Breast epithelium (tissue), 4 donors: ENCODE results near the gene PPP5C. TPM values are rescaled to one million over a fixed set of nuclear protein-coding genes. Genes with fewer than 3 reads are reported as not detected.

Experiments used
- DNase-seq, 2 donors: peaks; one replicate each; pipeline ENCODE4 v3.0.0-alpha.2; 2019; ENCODE audit warnings: low spot score in 2 of 2
- H3K27ac ChIP-seq, 2 donors: fragments of 200-600 bp; sonication (generic) in 1 of 2; one replicate each; pipeline ENCODE4 v1.5.1; 2016 to 2019; ENCODE audit warnings: mild to moderate bottlenecking in 1 of 2
- H3K27me3 ChIP-seq, 2 donors: fragments of 200-600 bp; sonication (generic) in 1 of 2; one replicate each; pipeline versions ENCODE4 v1.5.1 to v1.6.0; 2017 to 2019; ENCODE audit warnings: control low read depth in 1 of 2, mild to moderate bottlenecking in 1 of 2
- H3K36me3 ChIP-seq: fragments of 200-600 bp; one replicate; pipeline ENCODE4 v1.5.1; 2019
- H3K4me1 ChIP-seq, 2 donors: fragments of 200-600 bp; sonication (generic); one replicate each; pipeline ENCODE4 v1.5.1; 2016 to 2019; ENCODE audit warnings: control low read depth in 1 of 2
- H3K4me3 ChIP-seq, 3 donors: fragments of 200-600 bp; sonication (generic); 1 replicate in 2 of 3; 2 replicates in 1 of 3; pipeline ENCODE4 v1.5.1; 2016 to 2019; ENCODE audit warnings: mild to moderate bottlenecking in 3 of 3, moderate library complexity in 2 of 3
- H3K9me3 ChIP-seq, 2 donors: fragments of 200-600 bp; sonication (generic) in 1 of 2; one replicate each; pipeline ENCODE4 v1.5.1; 2016 to 2019; ENCODE audit warnings: control low read depth in 1 of 2
- POLR2A ChIP-seq: fragments of 450-650 bp; IDR thresholded peaks from one replicate; pipeline ENCODE4 v1.6.1; 2016; ENCODE audit warnings: antibody characterized with exemption, mild to moderate bottlenecking, moderate library complexity
- POLR2AphosphoS5 ChIP-seq, 3 donors: sonication (generic); formaldehyde crosslinking; IDR thresholded peaks; one replicate each; pipeline ENCODE4 v1.6.1; 2017; ENCODE audit warnings: antibody characterized with exemption in 3 of 3
- intact Hi-C: fragments of 100-400 bp; cut with DNase I; formaldehyde crosslinking; loops from one replicate; pipeline ENCODE4 v1.15.1; 2023; ENCODE audit warnings: low total_unique reads
- total RNA-seq, 3 donors: library from RNA; depleted of rRNA; stranded (reverse); fragments of >200 nt; gene quantifications; one replicate each; pipeline ENCODE4 v1.1.0, GENCODE V29; 2016
- TF ChIP-seq, protein P1 (sequence below), 3 donors: fragments of 450-650 bp; IDR thresholded peaks; one replicate each; pipeline ENCODE4 v1.5.1; 2016 to 2017; ENCODE audit warnings: antibody characterized with exemption in 3 of 3, mild to moderate bottlenecking in 3 of 3, moderate library complexity in 3 of 3

Gene PPP5C
- total RNA-seq, 3 donors from 2014 or later, result 41.3 to 72.4 (median 58.7) TPM

DNA sequence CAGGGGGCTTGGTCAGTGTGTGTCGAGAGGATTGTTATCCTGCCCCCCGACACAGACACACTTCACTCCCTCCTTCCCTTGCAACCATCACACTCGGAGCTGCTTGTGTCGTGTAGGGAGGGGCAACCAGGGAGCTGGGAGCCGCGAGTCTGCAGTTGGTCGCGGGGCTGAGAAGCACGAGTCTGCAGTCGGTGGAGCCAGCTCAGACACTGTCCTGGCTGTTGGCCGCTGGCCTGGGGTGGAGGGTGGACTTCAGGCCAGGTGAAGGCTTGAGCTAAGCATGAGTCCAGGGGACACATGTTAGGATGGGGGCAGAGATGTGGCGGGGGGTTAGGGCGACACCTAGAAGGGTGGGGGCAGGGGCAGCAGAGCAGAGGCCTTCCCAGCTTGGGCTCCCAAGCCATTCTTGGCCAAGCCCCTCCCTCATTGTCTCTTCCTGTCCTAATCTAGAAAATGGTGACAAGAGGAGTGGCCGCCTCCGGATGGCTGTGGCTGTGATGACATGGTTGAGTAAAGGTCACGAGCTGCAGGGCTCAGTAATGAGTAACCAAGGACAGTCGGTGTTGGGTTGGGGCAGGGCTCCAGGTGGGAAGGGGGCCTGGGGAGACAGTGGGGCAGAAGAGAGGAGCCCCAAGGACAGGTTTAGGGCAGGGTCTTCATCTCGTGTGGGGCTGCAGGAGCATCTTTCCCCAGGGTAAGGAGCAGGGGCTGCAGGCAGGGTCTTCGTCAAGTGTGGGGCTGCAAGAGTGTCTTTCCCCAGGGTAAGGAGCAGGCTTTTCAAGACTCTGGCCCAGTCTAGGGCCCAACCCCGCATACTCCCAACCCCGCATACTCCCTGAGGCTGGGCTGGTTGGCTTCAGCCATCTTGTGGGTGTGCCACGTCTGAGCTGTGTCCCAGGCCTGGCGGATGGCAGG lies 8.6 kb downstream of the PPP5C start:
- no peak for DNase-seq
- H3K36me3 ChIP-seq, result no peaks in the 10 kb centered on the region
- no peaks in the 10 kb centered on the region for H3K27me3 ChIP-seq
- no peaks in the 10 kb centered on the region for H3K9me3 ChIP-seq
- H3K4me3 ChIP-seq, result no peak overlapping the region
- peaks cover 7 to 12% of the 10 kb centered on the region in 2 donors for H3K4me1 ChIP-seq
- no peak for TF ChIP-seq POLR2A
- TF ChIP-seq, protein P1, sequence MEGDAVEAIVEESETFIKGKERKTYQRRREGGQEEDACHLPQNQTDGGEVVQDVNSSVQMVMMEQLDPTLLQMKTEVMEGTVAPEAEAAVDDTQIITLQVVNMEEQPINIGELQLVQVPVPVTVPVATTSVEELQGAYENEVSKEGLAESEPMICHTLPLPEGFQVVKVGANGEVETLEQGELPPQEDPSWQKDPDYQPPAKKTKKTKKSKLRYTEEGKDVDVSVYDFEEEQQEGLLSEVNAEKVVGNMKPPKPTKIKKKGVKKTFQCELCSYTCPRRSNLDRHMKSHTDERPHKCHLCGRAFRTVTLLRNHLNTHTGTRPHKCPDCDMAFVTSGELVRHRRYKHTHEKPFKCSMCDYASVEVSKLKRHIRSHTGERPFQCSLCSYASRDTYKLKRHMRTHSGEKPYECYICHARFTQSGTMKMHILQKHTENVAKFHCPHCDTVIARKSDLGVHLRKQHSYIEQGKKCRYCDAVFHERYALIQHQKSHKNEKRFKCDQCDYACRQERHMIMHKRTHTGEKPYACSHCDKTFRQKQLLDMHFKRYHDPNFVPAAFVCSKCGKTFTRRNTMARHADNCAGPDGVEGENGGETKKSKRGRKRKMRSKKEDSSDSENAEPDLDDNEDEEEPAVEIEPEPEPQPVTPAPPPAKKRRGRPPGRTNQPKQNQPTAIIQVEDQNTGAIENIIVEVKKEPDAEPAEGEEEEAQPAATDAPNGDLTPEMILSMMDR (IDR thresholded peaks at IDR 0.05), result no peak
- TF ChIP-seq POLR2AphosphoS5 (IDR thresholded peaks at IDR 0.05), result no peak
- no peak overlapping the region for H3K27ac ChIP-seq
- intact Hi-C loops, result no loop called here

DNA sequence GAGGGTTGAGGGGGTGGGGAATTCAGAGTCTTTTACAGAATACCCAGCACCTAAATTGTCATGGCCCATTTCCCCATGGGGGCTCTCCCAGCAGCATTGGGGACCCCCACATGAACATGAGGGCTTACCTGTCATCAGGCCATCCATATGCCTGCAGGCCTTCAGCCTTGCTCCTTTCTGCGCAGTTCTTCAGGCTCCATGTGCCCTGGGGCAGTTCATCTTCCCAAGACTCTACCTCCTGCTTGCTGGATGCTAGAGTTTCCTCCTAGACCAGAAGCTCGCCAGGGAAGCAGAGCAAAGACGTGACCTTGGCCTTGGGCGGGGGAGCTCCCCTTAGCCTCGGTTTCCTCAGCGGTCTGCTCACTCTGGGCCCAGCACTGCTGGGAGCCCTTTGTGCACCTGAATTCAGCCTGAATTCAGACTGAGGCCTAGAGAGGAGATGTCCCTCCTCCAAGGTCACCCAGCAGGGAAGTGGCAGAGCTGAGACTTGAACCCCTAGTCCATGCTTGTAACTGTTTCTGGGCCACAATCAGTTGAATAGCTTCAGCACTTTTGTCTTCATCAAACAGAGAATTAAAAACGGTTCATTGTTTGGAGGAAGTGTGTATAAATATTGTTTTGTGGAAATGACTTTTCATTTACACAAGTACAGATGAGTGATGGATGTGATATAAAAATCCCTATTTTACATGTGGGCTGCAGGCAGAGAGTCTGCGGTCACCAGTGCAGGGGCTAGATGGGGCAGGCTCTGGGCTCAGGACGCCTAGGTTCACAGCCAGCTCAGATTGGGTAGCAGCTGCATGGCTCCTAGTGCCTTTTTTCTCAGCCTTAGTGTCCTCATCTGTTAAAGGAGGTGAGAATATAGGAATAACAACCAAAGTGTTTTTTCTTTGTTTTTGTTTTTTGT lies 9.5 kb downstream of the PPP5C start:
- Histone ChIP-seq H3K36me3 (no peaks in the 10 kb centered on the region), H3K4me3 (no peak overlapping the region), H3K27ac (no peak overlapping the region), H3K9me3 (no peaks in the 10 kb centered on the region), H3K27me3 (no peaks in the 10 kb centered on the region), H3K4me1 (peaks cover 2 to 4% of the 10 kb centered on the region in 2 donors)
- intact Hi-C loops, result no loop called here
- DNase-seq, result no peak
- TF ChIP-seq POLR2A (no peak), POLR2AphosphoS5 (IDR thresholded peaks at IDR 0.05) (no peak)
- TF ChIP-seq, protein P1 (IDR thresholded peaks at IDR 0.05), result no peak

DNA sequence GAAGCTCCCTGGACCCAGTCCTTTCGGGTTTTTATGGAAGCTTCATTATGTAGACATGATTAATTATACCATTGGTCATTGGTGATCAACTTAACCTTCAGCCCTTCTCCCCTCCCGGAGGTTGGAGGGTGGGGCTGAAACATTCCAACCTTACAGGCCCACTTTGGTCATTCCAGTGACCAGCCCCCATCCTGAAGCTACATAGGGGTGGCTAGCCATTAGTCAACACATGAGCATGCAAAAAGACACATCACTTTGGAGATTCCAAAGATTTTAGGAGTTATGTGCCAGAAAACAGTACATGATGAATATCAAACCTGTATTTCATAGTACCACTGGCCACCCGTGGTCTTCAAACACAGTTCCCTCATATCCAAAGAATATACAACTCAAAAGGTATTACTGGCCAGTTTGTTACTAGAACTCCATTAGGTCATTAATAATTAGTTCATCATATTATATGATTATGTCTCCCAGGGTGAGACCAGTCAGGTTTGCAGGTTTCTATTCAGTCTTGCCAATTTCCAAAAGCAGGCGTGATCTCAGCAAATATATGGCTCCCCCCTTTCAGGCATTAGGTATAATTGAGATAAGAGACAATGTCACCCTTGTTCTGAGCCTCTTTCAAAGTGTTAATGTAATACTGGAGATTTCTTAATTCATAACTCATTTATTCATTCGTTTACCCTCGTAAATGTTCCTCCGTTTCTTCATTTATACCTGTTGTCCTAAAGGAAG lies 11.1 kb downstream of the PPP5C start:
- Histone ChIP-seq H3K27me3 (no peaks in the 10 kb centered on the region), H3K36me3 (no peaks in the 10 kb centered on the region), H3K27ac (no peak overlapping the region), H3K4me3 (no peak overlapping the region), H3K4me1 (no peaks in the 10 kb centered on the region), H3K9me3 (no peaks in the 10 kb centered on the region)
- DNase-seq, result no peak
- intact Hi-C loops, result no loop called here
- TF ChIP-seq POLR2AphosphoS5 (IDR thresholded peaks at IDR 0.05) (no peak), POLR2A (no peak)
- TF ChIP-seq, protein P1 (IDR thresholded peaks at IDR 0.05), result no peak

DNA sequence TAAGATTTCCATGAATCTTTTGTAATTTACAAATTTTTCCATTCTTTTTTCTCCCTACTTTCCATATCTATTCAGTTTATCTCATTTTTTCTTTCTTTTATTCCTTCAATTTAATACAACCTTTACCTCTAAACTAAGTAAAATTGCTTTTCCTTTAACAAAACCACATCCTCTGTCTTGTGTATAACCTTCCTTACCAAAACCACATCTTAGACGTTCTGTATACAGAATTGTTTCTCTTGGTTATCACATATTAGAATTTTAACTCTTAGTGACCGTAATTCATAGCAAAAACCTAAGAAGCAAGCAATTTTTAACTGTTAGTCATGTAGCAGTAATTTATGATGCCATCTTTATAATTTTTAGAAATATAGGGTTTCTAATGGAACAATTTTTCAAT lies 15.0 kb downstream of the PPP5C start:
- intact Hi-C loops, result no loop called here
- Histone ChIP-seq H3K36me3 (no peaks in the 10 kb centered on the region), H3K27ac (no peak overlapping the region), H3K4me3 (no peak overlapping the region), H3K4me1 (no peaks in the 10 kb centered on the region), H3K9me3 (no peaks in the 10 kb centered on the region), H3K27me3 (no peaks in the 10 kb centered on the region)
- DNase-seq, result no peak
- TF ChIP-seq POLR2AphosphoS5 (IDR thresholded peaks at IDR 0.05) (no peak), POLR2A (no peak)

DNA sequence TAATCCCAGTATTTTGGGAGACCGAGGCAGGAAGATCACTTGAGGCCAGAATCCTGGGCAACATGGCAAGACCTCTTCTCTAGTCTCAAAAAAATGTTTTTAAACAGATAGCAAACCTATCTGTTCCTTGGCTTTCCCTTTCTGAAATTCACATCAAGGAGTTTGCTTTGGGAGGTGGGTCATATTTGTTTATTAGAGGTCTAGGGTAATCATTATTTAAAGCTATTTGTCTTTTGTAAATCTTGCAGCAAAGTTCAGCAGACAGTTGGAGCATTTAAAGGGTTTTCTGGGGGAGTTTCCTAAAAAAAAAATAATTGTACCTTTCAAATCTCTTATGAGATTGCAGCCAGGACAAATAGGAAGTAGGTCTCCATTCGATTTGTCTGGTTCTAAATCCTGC lies 17.5 kb downstream of the PPP5C start:
- no peak overlapping the region for H3K27ac ChIP-seq
- no peak for DNase-seq
- H3K36me3 ChIP-seq, result no peaks in the 10 kb centered on the region
- H3K4me3 ChIP-seq, result no peak overlapping the region
- intact Hi-C loops, result no loop called here
- H3K27me3 ChIP-seq, result no peaks in the 10 kb centered on the region
- H3K9me3 ChIP-seq, result no peaks in the 10 kb centered on the region
- H3K4me1 ChIP-seq, result no peaks in the 10 kb centered on the region
- TF ChIP-seq POLR2AphosphoS5 (IDR thresholded peaks at IDR 0.05) (no peak), POLR2A (no peak)
- TF ChIP-seq, protein P1 (IDR thresholded peaks at IDR 0.05), result no peak
